Activated naive CD8-positive, alpha-beta T cell treated with anti-CD3 and anti-CD28 coated beads, Interleukin-2, amount 10 ng/mL, durations not matched to agents 7 days and 5 days (primary cell): ENCODE results near the gene ARHGAP18. TPM values are rescaled to one million over a fixed set of nuclear protein-coding genes. Genes with fewer than 3 reads are reported as not detected.

Source experiments
- ATAC-seq: fragments of 150-1000 bp; cut with Tn5 transposase; one replicate; pipeline ENCODE4 v1.10.0; 2021; ENCODE audit warnings: low read depth, moderate library complexity
- POLR2A ChIA-PET: fragments of 350-600 bp; sonication (Branson Sonifier 250); formaldehyde crosslinking; loops from one replicate; lab custom pipeline; 2021; ENCODE audit warnings: antibody characterized with exemption; lab: Charles Lee
- DNase-seq: peaks from one replicate; pipeline ENCODE4 v3.0.0; 2021
- H3K27ac Mint-ChIP-seq: one replicate; pipeline ENCODE4 v1.8.0; 2022; ENCODE audit warnings: mild to moderate bottlenecking, mixed read lengths
- H3K27me3 Mint-ChIP-seq: one replicate; pipeline ENCODE4 v1.8.0; 2022; ENCODE audit warnings: mild to moderate bottlenecking, moderate library complexity, mixed read lengths
- H3K36me3 Mint-ChIP-seq: one replicate; pipeline ENCODE4 v1.8.0; 2021; ENCODE audit warnings: mild to moderate bottlenecking, mixed read lengths
- H3K4me1 Mint-ChIP-seq: one replicate; pipeline ENCODE4 v1.8.0; 2021; ENCODE audit warnings: mixed read lengths
- H3K4me3 Mint-ChIP-seq: one replicate; pipeline ENCODE4 v1.8.0; 2022; ENCODE audit warnings: mild to moderate bottlenecking, moderate library complexity, mixed read lengths
- H3K9me3 Mint-ChIP-seq: one replicate; pipeline ENCODE4 v1.8.0; 2021; ENCODE audit warnings: mixed read lengths
- total RNA-seq, 2 experiments: library from RNA; stranded (reverse); gene quantifications; one replicate each; pipeline ENCODE4 v1.2.3, GENCODE V29; 2021

ARHGAP18 gene
- total RNA-seq, 2 experiments from 2014 or later, result 12.1 to 12.7 TPM

DNA sequence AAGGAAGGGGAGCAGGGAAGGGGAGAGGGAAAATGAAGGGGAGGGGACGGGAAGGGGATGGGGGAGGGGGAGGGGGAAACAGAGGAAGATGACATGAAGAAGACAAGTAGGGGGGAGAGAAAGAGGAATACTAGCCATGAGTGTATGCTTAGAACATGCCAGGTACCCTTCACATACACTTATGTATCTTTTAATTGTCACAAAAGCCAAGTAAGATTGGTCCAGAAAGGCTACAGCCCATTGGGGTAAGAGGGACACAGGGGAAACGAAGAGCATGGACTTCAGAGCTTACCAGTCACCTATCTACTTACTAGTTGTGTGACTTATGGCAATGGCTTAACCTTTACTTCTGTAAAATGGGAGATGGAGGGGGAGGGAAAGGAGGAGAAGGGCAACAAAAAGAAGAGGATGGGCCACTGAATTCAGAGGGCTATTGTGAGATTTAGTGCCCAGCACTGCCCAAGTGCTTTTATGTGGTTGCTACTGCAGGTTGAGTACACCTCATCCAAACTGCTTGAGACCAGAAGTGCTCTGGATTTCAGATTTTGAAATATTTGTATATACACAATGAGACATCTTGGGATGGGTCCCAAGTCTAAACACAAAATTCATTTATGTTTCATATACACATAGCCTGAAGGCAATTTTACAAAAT lies 90.3 kb downstream of the ARHGAP18 start:
- Mint-ChIP-seq H3K36me3 (peaks cover 12% of the 10 kb centered on the region), H3K9me3 (no peaks in the 10 kb centered on the region), H3K4me1 (peaks cover 4% of the 10 kb centered on the region), H3K27me3 (no peaks in the 10 kb centered on the region), H3K27ac (no peak overlapping the region), H3K4me3 (no peak overlapping the region)
- ATAC-seq (peak; percentile 42), DNase-seq (no peak)
- POLR2A ChIA-PET, result no interaction called here

DNA sequence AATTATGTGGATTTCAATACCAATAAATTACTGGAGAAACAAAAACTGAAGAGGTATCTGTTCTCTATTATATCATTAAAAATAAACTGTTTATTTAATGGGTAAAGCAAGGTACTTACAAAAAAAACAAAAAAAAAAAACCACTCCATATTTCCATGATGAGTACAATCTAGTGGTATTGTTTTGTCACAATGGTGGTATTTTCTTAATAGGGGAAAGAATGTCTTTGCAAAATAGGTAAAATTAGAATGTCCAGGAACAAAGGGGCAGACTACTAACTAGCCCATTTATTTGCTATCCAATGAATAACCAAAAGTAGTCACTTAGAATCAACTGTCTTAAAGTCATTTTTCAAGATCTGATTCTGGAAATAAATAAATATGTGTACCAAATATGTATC lies 92.0 kb downstream of the ARHGAP18 start:
- ATAC-seq (no peak), DNase-seq (no peak)
- POLR2A ChIA-PET, result no interaction called here
- no peaks in the 10 kb centered on the region for H3K9me3 Mint-ChIP-seq
- no peaks in the 10 kb centered on the region for H3K27me3 Mint-ChIP-seq
- H3K4me1 Mint-ChIP-seq, result peaks cover 4% of the 10 kb centered on the region
- no peak overlapping the region for H3K4me3 Mint-ChIP-seq
- peaks cover 8% of the 10 kb centered on the region for H3K36me3 Mint-ChIP-seq
- no peak overlapping the region for H3K27ac Mint-ChIP-seq

DNA sequence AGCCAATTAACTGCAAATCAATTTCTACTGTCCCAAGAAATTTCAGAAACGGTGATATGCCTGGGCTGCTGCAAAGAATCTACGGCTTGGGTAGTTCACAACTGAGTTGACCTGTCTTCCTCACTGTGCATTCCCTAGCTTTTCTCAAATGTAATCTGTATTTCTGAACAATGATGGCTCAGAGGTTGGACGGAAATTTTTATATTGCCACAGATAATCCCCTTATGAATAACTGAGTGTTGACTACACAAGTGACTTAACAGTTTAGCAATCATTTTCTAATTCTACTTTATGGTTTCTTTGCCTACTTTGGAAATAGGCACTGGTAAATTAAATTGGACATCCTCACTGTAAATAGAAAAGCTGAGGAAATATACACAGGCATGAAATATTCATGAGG lies 94.5 kb downstream of the ARHGAP18 start:
- H3K36me3 Mint-ChIP-seq, result peaks cover 8% of the 10 kb centered on the region
- no peak overlapping the region for H3K27ac Mint-ChIP-seq
- H3K27me3 Mint-ChIP-seq, result no peaks in the 10 kb centered on the region
- ATAC-seq (no peak), DNase-seq (no peak)
- H3K4me3 Mint-ChIP-seq, result no peak overlapping the region
- peaks cover 4% of the 10 kb centered on the region for H3K4me1 Mint-ChIP-seq
- POLR2A ChIA-PET, result no interaction called here
- no peaks in the 10 kb centered on the region for H3K9me3 Mint-ChIP-seq

DNA sequence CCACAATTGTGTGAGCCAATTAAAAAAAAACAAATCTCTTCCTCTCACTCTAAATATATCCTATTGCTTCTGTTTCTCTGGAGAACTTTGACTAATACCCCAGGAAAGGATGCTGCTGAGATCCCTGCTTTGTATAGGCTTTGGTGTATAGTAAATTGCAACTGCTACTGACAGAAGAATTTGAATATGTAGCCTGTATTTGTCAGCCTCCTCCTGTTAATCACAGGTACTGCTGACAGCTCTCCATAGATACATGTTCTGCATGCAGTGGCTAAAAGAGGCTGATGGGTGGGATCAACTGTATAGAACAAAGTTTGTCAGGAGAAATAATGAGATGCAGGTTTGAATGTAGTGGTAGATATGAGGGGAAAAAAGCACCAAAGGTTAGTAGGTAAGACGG lies 95.0 kb downstream of the ARHGAP18 start:
- ATAC-seq, result no peak
- peaks cover 10% of the 10 kb centered on the region for H3K36me3 Mint-ChIP-seq
- no peak overlapping the region for H3K27ac Mint-ChIP-seq
- POLR2A ChIA-PET, result no interaction called here
- no peak for DNase-seq
- peaks cover 4% of the 10 kb centered on the region for H3K4me1 Mint-ChIP-seq
- H3K27me3 Mint-ChIP-seq, result no peaks in the 10 kb centered on the region
- no peaks in the 10 kb centered on the region for H3K9me3 Mint-ChIP-seq
- no peak overlapping the region for H3K4me3 Mint-ChIP-seq

DNA sequence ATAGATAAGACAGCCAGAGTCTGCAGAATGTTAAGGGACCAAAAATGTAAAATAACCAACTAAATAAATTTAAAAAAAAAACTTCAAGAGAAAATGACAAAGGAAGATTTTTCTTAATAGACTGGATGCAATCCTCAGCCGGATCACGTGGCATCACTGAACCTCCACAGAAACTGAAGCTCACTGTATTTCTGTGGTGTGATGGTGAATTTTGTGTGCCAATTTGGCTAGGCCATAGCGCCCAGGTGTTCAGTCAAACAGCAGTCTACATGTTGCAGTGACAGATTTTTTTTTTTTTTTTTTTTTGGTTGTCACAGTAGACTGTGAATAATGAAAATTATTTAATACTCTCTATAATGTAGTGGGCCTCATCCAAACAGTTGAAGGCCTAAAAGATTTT lies 95.5 kb downstream of the ARHGAP18 start:
- POLR2A ChIA-PET, result no interaction called here
- Mint-ChIP-seq H3K27ac (no peak overlapping the region), H3K9me3 (no peaks in the 10 kb centered on the region), H3K4me1 (peaks cover 4% of the 10 kb centered on the region), H3K4me3 (no peak overlapping the region), H3K36me3 (peaks cover 12% of the 10 kb centered on the region), H3K27me3 (no peaks in the 10 kb centered on the region)
- DNase-seq, result no peak
- ATAC-seq, result no peak

DNA sequence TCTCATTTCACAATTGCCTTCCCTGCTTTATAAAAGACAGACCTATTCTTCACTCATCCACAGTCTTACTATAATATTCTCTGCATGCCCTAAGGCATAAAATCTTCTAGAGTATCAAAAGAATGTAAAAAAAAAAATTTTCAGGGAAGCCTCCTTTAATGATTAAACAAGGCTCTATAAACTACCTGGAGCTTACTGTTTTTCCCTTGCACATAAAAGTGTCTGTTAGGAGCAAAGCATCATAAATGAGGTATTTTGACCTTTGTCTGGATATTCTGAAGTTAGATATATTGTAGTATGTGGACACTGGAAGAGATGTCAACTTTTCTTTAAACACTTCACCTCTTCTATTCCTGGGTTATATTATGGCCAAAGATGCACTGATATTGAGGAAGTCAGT lies 97.5 kb downstream of the ARHGAP18 start:
- Mint-ChIP-seq H3K4me3 (no peak overlapping the region), H3K27ac (no peak overlapping the region), H3K27me3 (no peaks in the 10 kb centered on the region), H3K9me3 (no peaks in the 10 kb centered on the region), H3K36me3 (peaks cover 10% of the 10 kb centered on the region), H3K4me1 (no peaks in the 10 kb centered on the region)
- ATAC-seq (no peak), DNase-seq (no peak)
- POLR2A ChIA-PET, result no interaction called here

DNA sequence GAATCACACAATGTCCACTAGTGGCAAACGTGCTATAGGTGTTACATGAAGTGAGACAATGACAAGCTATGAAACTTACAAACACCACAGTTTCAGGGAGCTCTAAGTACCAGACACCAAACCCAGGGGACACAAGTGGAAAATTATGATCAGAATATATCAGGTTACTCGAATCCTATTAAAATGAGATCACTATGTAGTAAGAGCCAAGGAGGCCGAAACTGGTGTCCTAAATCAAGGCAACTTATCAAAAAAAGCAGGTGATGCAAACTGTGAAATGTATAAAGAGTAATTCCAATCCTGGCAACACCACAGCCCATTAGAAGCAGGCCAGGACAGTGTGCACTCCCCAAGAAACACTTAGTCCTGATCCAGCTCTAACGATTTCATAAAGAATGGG lies 100.3 kb downstream of the ARHGAP18 start:
- no peak overlapping the region for H3K27ac Mint-ChIP-seq
- no peak overlapping the region for H3K4me3 Mint-ChIP-seq
- H3K27me3 Mint-ChIP-seq, result no peaks in the 10 kb centered on the region
- peaks cover 11% of the 10 kb centered on the region for H3K36me3 Mint-ChIP-seq
- H3K9me3 Mint-ChIP-seq, result no peaks in the 10 kb centered on the region
- POLR2A ChIA-PET, result no interaction called here
- ATAC-seq (no peak), DNase-seq (no peak)
- no peaks in the 10 kb centered on the region for H3K4me1 Mint-ChIP-seq

DNA sequence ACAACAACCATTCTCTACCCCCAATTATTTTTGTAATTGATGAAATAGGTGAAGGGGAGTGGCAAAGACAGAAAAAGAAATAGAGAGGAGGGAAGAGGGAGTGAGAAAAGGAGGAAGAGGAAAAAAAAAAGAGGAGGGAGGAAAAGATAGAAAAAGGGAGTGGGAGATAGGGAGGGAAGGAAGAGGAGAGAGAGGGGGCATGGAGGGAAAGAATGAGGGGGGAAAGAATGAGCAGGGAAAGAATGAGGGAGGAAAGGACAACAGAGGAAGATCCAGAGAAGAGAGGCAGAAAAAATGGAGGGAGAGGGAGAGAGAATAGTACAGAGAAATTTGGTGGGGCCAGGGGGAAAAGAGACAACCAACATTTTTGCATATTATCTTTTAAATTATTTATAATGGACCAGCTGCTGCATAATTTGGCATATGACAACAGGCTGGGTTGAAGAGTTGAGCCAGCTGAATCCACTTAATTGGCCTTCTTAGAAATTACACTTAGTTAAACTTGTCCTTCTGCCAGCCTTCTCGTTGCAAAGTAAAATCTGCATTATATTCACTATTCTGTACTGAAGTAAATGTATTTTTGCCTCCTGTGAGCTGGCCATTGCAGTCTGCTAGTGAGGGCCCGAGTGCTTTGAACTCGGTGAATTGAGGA lies 101.0 kb downstream of the ARHGAP18 start:
- Mint-ChIP-seq H3K27me3 (no peaks in the 10 kb centered on the region), H3K36me3 (peaks cover 11% of the 10 kb centered on the region), H3K4me3 (no peak overlapping the region), H3K4me1 (no peaks in the 10 kb centered on the region), H3K9me3 (no peaks in the 10 kb centered on the region), H3K27ac (peak overlapping the region; percentile 36)
- no peak for DNase-seq
- POLR2A ChIA-PET, result no interaction called here
- no peak for ATAC-seq

DNA sequence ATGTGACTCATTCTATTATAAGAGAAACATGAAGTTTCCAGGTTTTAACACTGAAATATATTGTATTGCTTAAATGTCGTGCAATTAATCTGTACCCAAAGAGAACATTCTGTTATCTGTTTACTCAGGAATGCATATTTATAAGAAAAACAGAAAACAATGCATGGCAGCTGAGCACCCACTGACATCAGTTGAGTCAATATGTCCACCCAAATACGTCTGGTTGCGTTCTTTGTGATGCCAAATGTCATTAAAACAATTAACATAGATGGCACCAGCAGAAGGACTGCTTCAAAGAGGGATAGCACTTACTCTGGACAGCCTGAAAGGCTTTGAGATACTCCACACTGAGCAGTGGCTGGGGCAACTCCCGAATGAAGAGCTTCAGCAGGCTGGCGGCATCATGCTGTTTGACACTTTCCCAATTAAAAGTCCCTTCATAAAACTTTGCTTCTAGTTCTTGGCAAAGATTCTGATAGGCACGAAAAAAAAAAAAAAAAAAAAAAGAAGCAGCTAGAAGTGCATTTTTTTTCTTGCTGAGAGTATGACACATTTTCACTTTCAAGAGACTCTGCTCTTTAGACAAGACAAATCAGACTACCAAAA lies 102.3 kb downstream of the ARHGAP18 start:
- H3K4me1 Mint-ChIP-seq, result no peaks in the 10 kb centered on the region
- DNase-seq, result no peak
- H3K27ac Mint-ChIP-seq, result no peak overlapping the region
- no peak overlapping the region for H3K4me3 Mint-ChIP-seq
- peaks cover 11% of the 10 kb centered on the region for H3K36me3 Mint-ChIP-seq
- ATAC-seq, result no peak
- POLR2A ChIA-PET, result no interaction called here
- no peaks in the 10 kb centered on the region for H3K9me3 Mint-ChIP-seq
- no peaks in the 10 kb centered on the region for H3K27me3 Mint-ChIP-seq

DNA sequence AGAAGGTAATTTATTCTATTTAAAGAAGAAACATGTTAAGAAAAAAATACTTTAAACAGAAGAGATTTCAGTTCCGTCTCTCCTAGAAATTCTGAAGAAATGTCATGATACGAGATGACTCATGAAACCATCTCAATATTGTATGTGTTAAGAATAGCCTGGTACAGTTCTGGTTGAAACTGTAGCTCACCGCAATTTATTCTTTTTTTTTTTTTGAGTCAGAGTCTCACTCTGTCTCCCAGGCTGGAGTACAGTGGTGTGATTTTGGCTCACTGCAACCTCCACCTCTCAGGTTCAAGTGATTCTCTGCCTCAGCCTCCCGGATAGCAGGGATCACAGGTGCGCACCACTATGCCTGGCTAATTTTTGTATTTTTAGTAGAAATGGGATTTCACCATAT lies 103.3 kb downstream of the ARHGAP18 start:
- POLR2A ChIA-PET, result no interaction called here
- Mint-ChIP-seq H3K27me3 (no peaks in the 10 kb centered on the region), H3K4me3 (no peak overlapping the region), H3K9me3 (no peaks in the 10 kb centered on the region), H3K4me1 (no peaks in the 10 kb centered on the region), H3K36me3 (peaks cover 11% of the 10 kb centered on the region), H3K27ac (no peak overlapping the region)
- DNase-seq (no peak), ATAC-seq (no peak)

DNA sequence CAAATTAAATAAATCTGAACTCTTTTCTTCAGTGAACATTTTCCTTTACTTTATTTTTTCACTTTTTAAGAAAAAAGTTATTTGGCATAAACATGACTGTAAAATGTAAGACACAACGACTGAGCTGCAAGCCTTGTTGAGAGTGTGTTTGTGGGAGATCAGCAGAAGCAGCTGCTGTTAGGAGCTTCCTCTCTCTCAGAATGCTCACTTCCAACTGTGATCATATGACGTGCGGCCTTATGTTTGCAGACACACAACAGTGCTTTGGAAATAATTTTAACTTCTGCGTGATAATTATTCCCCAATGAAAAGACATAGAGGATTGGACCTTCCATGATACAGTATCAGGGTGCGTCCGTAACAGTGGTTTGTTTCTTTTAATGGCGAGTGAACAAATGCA lies 104.0 kb downstream of the ARHGAP18 start:
- POLR2A ChIA-PET, result no interaction called here

DNA sequence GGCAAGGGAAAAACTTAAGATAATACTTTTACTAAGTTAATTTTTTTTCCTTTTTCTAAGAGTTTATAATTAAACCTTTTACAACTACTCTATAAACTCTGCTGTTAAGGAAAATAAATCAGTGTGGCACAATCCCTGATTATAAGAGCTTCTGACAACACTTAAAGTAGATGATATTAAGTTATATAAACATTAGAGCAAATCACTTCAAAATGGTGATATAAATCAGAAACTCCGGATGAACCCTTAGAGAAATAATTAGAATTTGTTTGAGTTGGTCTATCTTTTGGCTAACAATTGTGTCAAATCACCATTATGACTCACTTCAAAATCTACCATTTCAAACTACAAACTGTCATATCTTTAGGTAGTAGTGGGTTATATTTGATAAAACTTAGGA lies 104.9 kb downstream of the ARHGAP18 start:
- Mint-ChIP-seq H3K4me1 (no peaks in the 10 kb centered on the region), H3K4me3 (no peak overlapping the region), H3K9me3 (no peaks in the 10 kb centered on the region), H3K36me3 (peaks cover 12% of the 10 kb centered on the region), H3K27me3 (no peaks in the 10 kb centered on the region), H3K27ac (no peak overlapping the region)
- ATAC-seq (no peak), DNase-seq (no peak)
- POLR2A ChIA-PET, result no interaction called here

More for the DNA sequence above, 104.0 kb downstream of the ARHGAP18 start:
- H3K27me3 Mint-ChIP-seq, result no peaks in the 10 kb centered on the region
- H3K27ac Mint-ChIP-seq, result no peak overlapping the region
- ATAC-seq (no peak), DNase-seq (no peak)
- H3K36me3 Mint-ChIP-seq, result peaks cover 14% of the 10 kb centered on the region
- no peak overlapping the region for H3K4me3 Mint-ChIP-seq
- no peaks in the 10 kb centered on the region for H3K9me3 Mint-ChIP-seq
- no peaks in the 10 kb centered on the region for H3K4me1 Mint-ChIP-seq

DNA sequence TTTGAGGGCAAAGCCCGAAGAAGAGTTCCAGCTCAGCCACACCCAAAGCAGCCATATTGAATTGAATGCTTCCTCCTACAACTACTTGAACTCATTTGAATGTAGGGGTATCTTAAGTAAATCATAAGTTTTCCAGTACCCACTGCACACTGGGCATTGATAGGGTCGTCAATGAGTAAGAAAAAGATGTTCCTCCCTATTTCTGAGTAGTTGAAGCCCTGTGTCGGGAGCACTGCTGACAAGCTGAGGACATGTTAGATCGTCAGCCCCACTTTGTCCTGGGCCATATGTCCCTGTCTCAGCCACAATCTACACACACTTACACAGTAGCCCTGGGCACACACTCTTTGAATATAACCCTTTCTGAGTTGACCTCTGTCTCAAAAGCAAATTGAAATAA lies 105.7 kb downstream of the ARHGAP18 start:
- ATAC-seq (no peak), DNase-seq (no peak)
- Mint-ChIP-seq H3K27me3 (no peaks in the 10 kb centered on the region), H3K9me3 (no peaks in the 10 kb centered on the region), H3K4me3 (no peak overlapping the region), H3K4me1 (no peaks in the 10 kb centered on the region), H3K27ac (no peak overlapping the region), H3K36me3 (peaks cover 7% of the 10 kb centered on the region)
- POLR2A ChIA-PET, result no interaction called here

DNA sequence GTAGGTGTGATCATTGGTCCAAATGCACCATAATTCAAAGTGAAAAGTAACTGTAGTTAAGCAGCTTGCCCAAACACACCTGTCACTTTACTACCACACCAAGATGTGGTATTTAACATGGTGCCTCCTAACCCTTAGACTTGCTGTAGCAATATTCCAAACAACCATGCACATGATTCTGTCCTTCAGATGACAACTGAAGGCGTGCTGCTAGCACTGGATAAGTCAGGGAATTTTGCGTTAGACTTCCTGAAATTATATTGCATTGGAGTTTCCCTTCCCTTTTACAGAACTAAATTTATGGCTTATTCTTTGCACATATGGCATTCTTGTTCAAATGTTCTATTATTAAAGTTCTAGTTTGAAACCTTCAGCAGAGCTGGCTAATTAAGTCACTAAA lies 106.2 kb downstream of the ARHGAP18 start:
- no peaks in the 10 kb centered on the region for H3K4me1 Mint-ChIP-seq
- DNase-seq (no peak), ATAC-seq (no peak)
- no peak overlapping the region for H3K27ac Mint-ChIP-seq
- H3K36me3 Mint-ChIP-seq, result peaks cover 7% of the 10 kb centered on the region
- POLR2A ChIA-PET, result no interaction called here
- H3K27me3 Mint-ChIP-seq, result no peaks in the 10 kb centered on the region
- no peaks in the 10 kb centered on the region for H3K9me3 Mint-ChIP-seq
- H3K4me3 Mint-ChIP-seq, result no peak overlapping the region
